H9 (cell line): ENCODE data around the gene RNF157. TPM values are rescaled to one million over a fixed set of nuclear protein-coding genes. Genes with fewer than 3 reads are reported as not detected.

Experiments
- DNase-seq: peaks from one replicate; pipeline ENCODE4 v3.0.0-alpha.2; 2017
- H2AFZ ChIP-seq: one replicate; pipeline ENCODE4 v1.6.1; 2013; ENCODE audit warnings: mild to moderate bottlenecking, low read length, control low read depth, moderate library complexity
- H2AK5ac ChIP-seq: 2 replicates; pipeline ENCODE4 v1.6.1; 2013; ENCODE audit warnings: low read length, control low read depth, mixed read lengths; ENCODE audit not compliant: insufficient read length
- H2BK120ac ChIP-seq: one replicate; pipeline ENCODE4 v1.6.1; 2013; ENCODE audit warnings: low read depth, mild to moderate bottlenecking, low read length, control low read depth, inconsistent platforms; ENCODE audit not compliant: poor library complexity, severe bottlenecking
- H2BK12ac ChIP-seq: 2 replicates; pipeline ENCODE4 v1.6.1; 2013; ENCODE audit warnings: low read length, control low read depth, mixed read lengths, low read depth; ENCODE audit not compliant: insufficient read length
- H2BK15ac ChIP-seq: 2 replicates; pipeline ENCODE4 v1.6.1; 2013; ENCODE audit warnings: low read depth, low read length, control low read depth
- H2BK20ac ChIP-seq: one replicate; pipeline ENCODE4 v1.6.1; 2013; ENCODE audit warnings: low read depth, mild to moderate bottlenecking, low read length, control low read depth, inconsistent platforms; ENCODE audit not compliant: poor library complexity, severe bottlenecking
- H2BK5ac ChIP-seq: 2 replicates; pipeline ENCODE4 v1.6.1; 2013; ENCODE audit warnings: low read length, control low read depth, mixed read lengths; ENCODE audit not compliant: insufficient read length
- H3K14ac ChIP-seq: 2 replicates; pipeline ENCODE4 v1.6.1; 2013; ENCODE audit warnings: low read length, control low read depth; ENCODE audit not compliant: insufficient read depth
- H3K18ac ChIP-seq: 2 replicates; pipeline ENCODE4 v1.6.1; 2013; ENCODE audit warnings: low read depth, mild to moderate bottlenecking, mixed read lengths, low read length, control low read depth; ENCODE audit not compliant: insufficient read length
- H3K23ac ChIP-seq: 2 replicates; pipeline ENCODE4 v1.6.1; 2013; ENCODE audit warnings: low read length, control low read depth, mixed read lengths, low read depth; ENCODE audit not compliant: insufficient read length
- H3K23me2 ChIP-seq: 2 replicates; pipeline ENCODE4 v1.6.1; 2013; ENCODE audit warnings: low read depth, mild to moderate bottlenecking, mixed read lengths, low read length, control low read depth; ENCODE audit not compliant: insufficient read length, poor library complexity, severe bottlenecking
- H3K27ac ChIP-seq: 2 replicates; pipeline ENCODE4 v1.5.1; 2013; ENCODE audit warnings: low read length, control low read depth, mixed read lengths, low read depth; ENCODE audit not compliant: insufficient read length
- H3K27me3 ChIP-seq: 2 replicates; pipeline ENCODE4 v1.6.1; 2013; ENCODE audit warnings: low read length, control low read depth, inconsistent platforms; ENCODE audit not compliant: insufficient read depth
- H3K4ac ChIP-seq: 2 replicates; pipeline ENCODE4 v1.6.1; 2013; ENCODE audit warnings: low read depth, mild to moderate bottlenecking, control low read depth, inconsistent platforms, low read length, moderate library complexity
- H3K4me1 ChIP-seq: 2 replicates; pipeline ENCODE4 v1.6.1; 2013; ENCODE audit warnings: low read length, control low read depth, inconsistent platforms; ENCODE audit not compliant: insufficient read depth
- H3K4me2 ChIP-seq: 2 replicates; pipeline ENCODE4 v1.6.1; 2013; ENCODE audit warnings: low read length, control low read depth, mixed read lengths; ENCODE audit not compliant: insufficient read length, insufficient read depth
- H3K56ac ChIP-seq: 2 replicates; pipeline ENCODE4 v1.6.1; 2013; ENCODE audit warnings: low read depth, mild to moderate bottlenecking, mixed read lengths, low read length, control low read depth; ENCODE audit not compliant: insufficient read length
- H3K79me1 ChIP-seq: 2 replicates; pipeline ENCODE4 v1.6.1; 2013; ENCODE audit warnings: low read depth, mild to moderate bottlenecking, moderate library complexity, low read length, control low read depth, inconsistent platforms; ENCODE audit not compliant: insufficient read depth, poor library complexity, severe bottlenecking
- H3K79me2 ChIP-seq: 2 replicates; pipeline ENCODE4 v1.6.1; 2013; ENCODE audit warnings: low read length, control low read depth, inconsistent platforms; ENCODE audit not compliant: insufficient read depth
- H3K9ac ChIP-seq: 2 replicates; pipeline ENCODE4 v1.6.1; 2013; ENCODE audit warnings: low read length, control low read depth, mixed read lengths; ENCODE audit not compliant: insufficient read length; ENCODE audit errors: extremely low read depth
- H3K9me3 ChIP-seq: one replicate; pipeline ENCODE4 v1.6.1; 2013; ENCODE audit warnings: low read depth, low read length, inconsistent platforms; ENCODE audit not compliant: control insufficient read depth
- H3T11ph ChIP-seq: one replicate; pipeline ENCODE4 v1.6.1; 2013; ENCODE audit warnings: mild to moderate bottlenecking, low read length, control low read depth, inconsistent platforms
- H4K20me1 ChIP-seq: one replicate; pipeline ENCODE4 v1.6.1; 2013; ENCODE audit not compliant: control insufficient read depth, insufficient read length, insufficient read depth
- H4K5ac ChIP-seq: 2 replicates; pipeline ENCODE4 v1.6.1; 2013; ENCODE audit warnings: low read depth, mild to moderate bottlenecking, mixed read lengths, low read length, control low read depth; ENCODE audit not compliant: insufficient read length
- H4K8ac ChIP-seq: replicated peaks from 2 replicates; pipeline ENCODE4 v1.6.1; 2013; ENCODE audit warnings: low read length, control low read depth, mixed read lengths, low read depth; ENCODE audit not compliant: insufficient read length
- H4K91ac ChIP-seq: 2 replicates; pipeline ENCODE4 v1.6.1; 2013; ENCODE audit warnings: low read depth, mild to moderate bottlenecking, moderate library complexity, mixed read lengths, low read length, control low read depth; ENCODE audit not compliant: insufficient read length
- H3K27ac Mint-ChIP-seq, 3 experiments: 2 replicates in 2 of 3; 3 replicates in 1 of 3; pipeline ENCODE4 v1.8.0; 2020 to 2021; ENCODE audit warnings: mixed read lengths in 3 of 3, mild to moderate bottlenecking in 1 of 3, moderate library complexity in 1 of 3
- H3K27me3 Mint-ChIP-seq: 2 replicates; pipeline ENCODE4 v1.8.0; 2021; ENCODE audit warnings: low read depth, mild to moderate bottlenecking, moderate library complexity, mixed read lengths
- H3K36me3 Mint-ChIP-seq, 3 experiments: 2 replicates in 2 of 3; 3 replicates in 1 of 3; pipeline ENCODE4 v1.8.0; 2020 to 2021; ENCODE audit warnings: low read depth in 3 of 3, mixed read lengths in 3 of 3; ENCODE audit not compliant: insufficient read depth in 1 of 3
- H3K4me1 Mint-ChIP-seq, 2 experiments: 2 replicates each; pipeline ENCODE4 v1.8.0; 2020; ENCODE audit warnings: mixed read lengths in 2 of 2
- H3K4me3 Mint-ChIP-seq, 2 experiments: 2 replicates in 1 of 2; 3 replicates in 1 of 2; pipeline ENCODE4 v1.8.0; 2020 to 2021; ENCODE audit warnings: mild to moderate bottlenecking in 2 of 2, mixed read lengths in 2 of 2, moderate library complexity in 1 of 2
- H3K9me3 Mint-ChIP-seq, 2 experiments: 2 replicates in 1 of 2; 3 replicates in 1 of 2; pipeline ENCODE4 v1.8.0; 2020; ENCODE audit warnings: mild to moderate bottlenecking in 2 of 2, mixed read lengths in 2 of 2, moderate library complexity in 1 of 2
- CTCF ChIP-seq: fragments of 200-600 bp; sonication (generic); conservative IDR thresholded peaks from 3 replicates; pipeline ENCODE4 v1.8.0; 2021; ENCODE audit warnings: antibody characterized with exemption, mild to moderate bottlenecking
- WGBS: extraction: QIAGEN DNeasy Blood & Tissue Kit; methylation state at CpG from one replicate; pipeline ENCODE4 v1.1.7; 2013; ENCODE audit warnings: missing lambda C conversion rate, low lambda C conversion rate, mixed read lengths; ENCODE audit not compliant: insufficient read length; ENCODE audit errors: extremely low coverage; 5-methylcytosine and 5-hydroxymethylcytosine counted together
- total RNA-seq: library from RNA; stranded (reverse); gene quantifications from 2 replicates; pipeline ENCODE4 v1.2.1, GENCODE V29; 2021

The RNF157 gene
- total RNA-seq, 1 experiment from 2014 or later = 9.9 TPM

GRCh38 chr17:76197911-76198310 lies 42.4 kb downstream of the RNF157 start:
- Histone ChIP-seq H3K79me1 (no peaks in the 10 kb centered on the region), H2AFZ (no peak overlapping the region), H3K56ac (no peak overlapping the region), H3K4me1 (no peaks in the 10 kb centered on the region; the same call in 1 of the 2 replicates), H3K4me2 (no peak overlapping the region), H2BK20ac (no peak overlapping the region), H3K9ac (no peak overlapping the region), H3K9me3 (no peaks in the 10 kb centered on the region), H2BK12ac (no peak overlapping the region), H3K23me2 (no peaks in the 10 kb centered on the region), H2BK120ac (no peak overlapping the region), H3K27ac (no peak overlapping the region), H3K4ac (no peak overlapping the region), H2BK5ac (no peak overlapping the region), H3K27me3 (no peaks in the 10 kb centered on the region), H4K5ac (no peak overlapping the region), H3K79me2 (no peaks in the 10 kb centered on the region), H3K18ac (no peak overlapping the region), H2BK15ac (no peak overlapping the region), H4K20me1 (no peaks in the 10 kb centered on the region), H4K8ac (no peak overlapping the region), H3K23ac (no peak overlapping the region), H2AK5ac (no peak overlapping the region), H3K14ac (no peak overlapping the region), H3T11ph (no peak overlapping the region), H4K91ac (no peak overlapping the region)
- no CpG with 5 or more reads among the region's 2 CpGs for WGBS
- DNase-seq = no peak
- H3K9me3 Mint-ChIP-seq = no peaks in the 10 kb centered on the region
- H3K4me1 Mint-ChIP-seq = peaks cover 6 to 10% of the 10 kb centered on the region in 2 experiments
- no peaks in the 10 kb centered on the region; a peak in 2 of 7 replicates for H3K36me3 Mint-ChIP-seq
- no peak overlapping the region for H3K27ac Mint-ChIP-seq
- TF ChIP-seq CTCF = no peak
- no peaks in the 10 kb centered on the region; the same call in 1 of the 2 replicates for H3K27me3 Mint-ChIP-seq
- H3K4me3 Mint-ChIP-seq = no peak overlapping the region
